Kidney (tissue), 14 donors: ENCODE results near the gene PLK2. TPM values are rescaled to one million over a fixed set of nuclear protein-coding genes. Genes with fewer than 3 reads are reported as not detected.

Experiments used
- DNase-seq, 5 donors: peaks; one replicate each; pipeline ENCODE4 v3.0.0-alpha.2; 2013 to 2020
- FAIRE-seq: peaks from 2 replicates; lab custom pipeline; 2012; peaks lifted over from hg19 to GRCh38; lab: Jason Lieb, UNC
- H3K27ac ChIP-seq, 2 donors: one replicate each; pipeline ENCODE4 v1.7.0; 2013; ENCODE audit warnings: low read depth in 2 of 2, low read length in 2 of 2, inconsistent platforms in 1 of 2
- H3K27me3 ChIP-seq: one replicate; pipeline ENCODE4 v1.7.1; 2013; ENCODE audit warnings: low read length, inconsistent platforms; ENCODE audit not compliant: control insufficient read depth, insufficient read depth
- H3K36me3 ChIP-seq, 3 donors: one replicate each; pipeline versions ENCODE4 v1.7.0 to v1.7.1; 2013; ENCODE audit warnings: low read length in 3 of 3, control low read depth in 1 of 3, inconsistent platforms in 1 of 3; ENCODE audit not compliant: insufficient read depth in 3 of 3, control insufficient read depth in 2 of 3
- H3K4me1 ChIP-seq, 3 donors: one replicate each; pipeline versions ENCODE4 v1.7.0 to v1.7.1; 2013; ENCODE audit warnings: low read length in 3 of 3, inconsistent platforms in 1 of 3, low read depth in 1 of 3; ENCODE audit not compliant: control insufficient read depth in 2 of 3, insufficient read depth in 2 of 3
- H3K4me3 ChIP-seq, 3 donors: one replicate each; pipeline versions ENCODE4 v1.7.0 to v1.8.1; 2013; ENCODE audit warnings: low read length in 3 of 3, control low read depth in 1 of 3, inconsistent platforms in 1 of 3
- H3K9ac ChIP-seq, 3 donors: one replicate each; pipeline versions ENCODE4 v1.7.0 to v1.7.1; 2013; ENCODE audit warnings: low read length in 3 of 3, control low read depth in 1 of 3, inconsistent platforms in 1 of 3
- H3K9me3 ChIP-seq, 3 donors: one replicate each; pipeline versions ENCODE4 v1.7.0 to v1.7.1; 2013; ENCODE audit warnings: low read length in 3 of 3, control low read depth in 1 of 3, inconsistent platforms in 1 of 3; ENCODE audit not compliant: control insufficient read depth in 2 of 3, insufficient read depth in 1 of 3
- CTCF ChIP-seq: IDR thresholded peaks from 3 replicates; pipeline ENCODE4 v1.5.1; 2012; ENCODE audit warnings: mild to moderate bottlenecking, moderate library complexity, borderline replicate concordance; ENCODE audit not compliant: insufficient read depth; ENCODE audit errors: extremely low read depth
- intact Hi-C: fragments of 100-400 bp; cut with DNase I; formaldehyde crosslinking; loops from one replicate; pipeline ENCODE4 v1.11.1; 2022
- polyA plus RNA-seq: library from polyadenylated mRNA; stranded (reverse); fragments of 350-450 nt; fragmentation: Illumina TruSeq; extraction: RNeasy Lipid Tissue Mini Kit (QIAGEN cat#74804); gene quantifications from one replicate; pipeline ENCODE4 v1.2.3, GENCODE V29; 2014; ENCODE audit warnings: low read depth, low replicate concordance; ENCODE audit not compliant: insufficient read depth
- total RNA-seq: library from RNA; stranded (reverse); fragmentation: NEBNext Ultra II Directional; extraction: Animal tissue kit (Norgen Biotek cat#: 25700); gene quantifications from one replicate; pipeline ENCODE4 v1.2.1, GENCODE V29; 2021
- donor health status: control.
- donor health status: control.
- donor health status: control.
- donor health status: control.
- donor health status: control.
- donor health status: DM: yes; HTN: yes; CAD: no.
- donor health status: Normal renal cell carcinoma (clear cell type).

PLK2 gene
- total and polyA plus RNA-seq, 2 donors from 2014 or later = 8.4 to 53.1 TPM

DNA sequence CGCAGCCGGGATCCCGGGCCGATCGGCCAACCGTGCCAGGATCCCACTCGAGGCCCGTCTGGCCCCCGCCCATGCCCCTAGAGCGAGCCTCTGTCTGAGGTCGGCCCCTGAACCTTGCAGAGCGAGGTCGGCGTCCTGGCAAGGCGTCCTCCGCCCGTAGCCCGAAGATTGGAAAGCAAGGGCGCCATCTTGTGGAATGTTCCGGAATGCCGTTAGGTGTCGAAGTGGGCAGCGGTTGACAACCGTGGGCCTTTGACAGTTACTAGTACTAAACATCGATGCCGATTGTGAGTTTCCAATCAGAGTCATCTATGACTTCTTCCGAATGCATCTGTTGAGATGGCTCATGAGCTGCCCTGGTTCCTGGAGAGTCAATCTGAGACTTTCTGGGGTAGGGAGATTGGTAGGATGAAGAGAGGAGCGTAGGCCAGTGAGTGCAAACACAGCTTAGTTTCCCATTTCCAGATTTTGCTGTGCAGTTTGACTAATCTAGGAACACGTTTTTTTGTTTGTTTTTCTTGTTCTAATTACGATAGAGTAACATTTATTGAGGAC is 923 bp upstream of the PLK2 start:
- H3K4me1 ChIP-seq = peaks cover 0 to 3% (median 0%) of the 10 kb centered on the region in 3 donors
- no peaks in the 10 kb centered on the region for H3K27me3 ChIP-seq
- H3K4me3 ChIP-seq = peak overlapping the region; percentile 16 to 74 (median 58)
- DNase-seq (peak in 4 of 5 donors; percentile 91 to 96 (median 95)), FAIRE-seq (peak; percentile 27)
- TF ChIP-seq CTCF = peak; percentile 88
- intact Hi-C loops = loop anchor here (5.0 to 10.0 kb wide), 2 partner anchors 686 to 1164 kb away; no protein-coding TSS in a partner anchor
- H3K36me3 ChIP-seq = peaks cover 0 to 3% (median 0%) of the 10 kb centered on the region in 3 donors
- H3K27ac ChIP-seq = peak overlapping the region; percentile 94 to 95
- H3K9ac ChIP-seq = peak overlapping the region in 2 of 3 donors; percentile 55 to 64
- no peaks in the 10 kb centered on the region for H3K9me3 ChIP-seq

GRCh38 chr5:58459146-58460001 is 512 bp downstream of the PLK2 start:
- peak in 3 of 5 donors; percentile 56 to 71 (median 69) for DNase-seq
- H3K9ac ChIP-seq = peak overlapping the region; percentile 70 to 83 (median 74)
- no peak for FAIRE-seq
- H3K27me3 ChIP-seq = no peaks in the 10 kb centered on the region
- peaks cover 7 to 17% (median 9%) of the 10 kb centered on the region in 3 donors for H3K36me3 ChIP-seq
- H3K9me3 ChIP-seq = no peaks in the 10 kb centered on the region
- H3K27ac ChIP-seq = peak overlapping the region; percentile 85 to 95
- intact Hi-C loops = loop anchor here (5.0 to 10.0 kb wide), 2 partner anchors 685 to 1162 kb away; no protein-coding TSS in a partner anchor
- peak; percentile 0 for TF ChIP-seq CTCF
- H3K4me3 ChIP-seq = peak overlapping the region; percentile 67 to 81 (median 74)
- peaks cover 0 to 3% (median 0%) of the 10 kb centered on the region in 3 donors for H3K4me1 ChIP-seq

DNA sequence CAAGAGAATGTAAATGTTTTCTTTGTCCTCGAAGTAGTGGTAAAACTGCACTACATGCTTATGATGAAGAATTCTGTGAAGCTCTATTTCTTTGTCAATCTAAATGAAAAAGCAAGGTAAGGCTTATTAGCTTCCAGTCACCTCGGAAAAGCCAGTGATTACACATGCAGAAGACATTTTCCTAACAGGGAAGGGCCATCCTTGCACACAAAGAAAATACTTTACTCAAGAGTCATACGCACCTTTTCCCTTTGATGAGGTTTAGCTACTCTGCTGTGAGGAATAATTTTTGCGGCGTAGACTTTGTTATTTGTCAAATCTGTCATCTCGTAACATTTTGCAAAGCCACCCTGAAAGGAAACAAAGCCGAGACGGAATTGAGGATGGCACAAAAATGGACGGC is 1.1 kb downstream of the PLK2 start:
- H3K4me1 ChIP-seq = peaks cover 0 to 3% (median 0%) of the 10 kb centered on the region in 3 donors
- intact Hi-C loops = no loop called here
- H3K27me3 ChIP-seq = no peaks in the 10 kb centered on the region

More for the DNA sequence above, 1.1 kb downstream of the PLK2 start:
- H3K36me3 ChIP-seq = peaks cover 10 to 21% (median 12%) of the 10 kb centered on the region in 3 donors
- no peak overlapping the region for H3K27ac ChIP-seq
- H3K9ac ChIP-seq = peak overlapping the region in 2 of 3 donors; percentile 70 to 83
- no peak for TF ChIP-seq CTCF
- DNase-seq (peak in 2 of 5 donors; percentile 15 to 59), FAIRE-seq (no peak)
- H3K9me3 ChIP-seq = no peaks in the 10 kb centered on the region
- peak overlapping the region; percentile 67 to 81 (median 74) for H3K4me3 ChIP-seq
